ENCODE data around the gene PRR23B. TPM values are rescaled to one million over a fixed set of nuclear protein-coding genes. Genes with fewer than 3 reads are reported as not detected.

The PRR23B gene
- total and polyA plus RNA-seq, 4 donors: not detected

DNA sequence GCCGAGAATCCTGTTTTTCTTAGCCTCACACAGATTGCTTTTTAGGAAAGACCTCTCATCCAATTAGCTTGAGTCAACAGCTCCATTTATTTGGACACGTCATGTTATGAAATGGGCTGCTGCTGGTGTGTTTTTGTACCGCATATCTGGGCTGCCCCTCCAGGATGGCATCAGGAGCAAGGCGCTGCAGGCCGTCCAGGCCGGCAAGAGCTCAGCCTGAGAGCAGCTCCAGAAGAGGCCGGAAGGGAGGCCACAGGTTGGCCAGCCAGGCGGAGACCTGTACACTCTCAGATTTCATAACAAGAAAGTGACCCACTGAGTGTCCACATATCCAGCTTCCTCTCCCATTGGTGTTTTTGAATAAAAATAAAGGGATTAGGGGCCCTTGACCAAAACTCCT is 45.4 kb downstream of the PRR23B start:
- Histone ChIP-seq H3K4me1 (ENCODE audit: control insufficient read depth, insufficient read depth, low read length) (peaks cover 7% of the 10 kb centered on the region), H3K27me3 (ENCODE audit: control insufficient read depth, insufficient read depth, low read length) (peaks cover 2% of the 10 kb centered on the region), H3K4me3 (ENCODE audit: low read depth, low read length) (no peak overlapping the region), H3K9me3 (ENCODE audit: control insufficient read depth, insufficient read depth, low read length) (no peaks in the 10 kb centered on the region), H3K27ac (ENCODE audit: low read depth, low read length) (no peak overlapping the region), H3K36me3 (ENCODE audit: control insufficient read depth, insufficient read depth, low read length) (no peaks in the 10 kb centered on the region)
- 88% methylated on average over 5 of the region's 8 CpGs for WGBS (ENCODE audit: insufficient coverage)
- DNase-seq (ENCODE audit: low read depth in 4 of 6, low spot score in 6 of 6): no peak

DNA sequence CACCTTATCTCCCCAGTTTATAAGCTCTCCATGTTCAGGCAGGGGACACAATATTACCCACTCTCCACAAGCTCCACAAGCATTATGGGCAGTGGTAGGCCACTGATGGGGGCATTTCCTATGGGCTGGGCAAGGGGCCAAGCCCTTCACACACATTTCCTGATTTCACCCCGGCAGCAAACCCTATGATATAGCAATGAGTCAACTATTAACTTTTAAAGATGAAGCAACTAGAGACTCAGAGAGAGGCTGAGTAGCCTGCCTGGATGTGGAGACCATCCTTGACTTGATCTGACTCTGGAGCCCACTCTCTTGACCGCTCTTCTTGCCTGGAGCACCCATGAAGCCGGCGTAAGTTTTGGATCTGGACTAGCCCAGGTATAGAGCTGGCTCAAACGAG is 46.3 kb downstream of the PRR23B start:
- Histone ChIP-seq H3K4me1 (ENCODE audit: control insufficient read depth, insufficient read depth, low read length) (peaks cover 2% of the 10 kb centered on the region), H3K27ac (ENCODE audit: low read depth, low read length) (no peak overlapping the region), H3K4me3 (ENCODE audit: low read depth, low read length) (no peak overlapping the region), H3K9me3 (ENCODE audit: control insufficient read depth, insufficient read depth, low read length) (no peaks in the 10 kb centered on the region), H3K36me3 (ENCODE audit: control insufficient read depth, insufficient read depth, low read length) (no peaks in the 10 kb centered on the region), H3K27me3 (ENCODE audit: control insufficient read depth, insufficient read depth, low read length) (peaks cover 2% of the 10 kb centered on the region)
- WGBS (ENCODE audit: insufficient coverage): 93% methylated on average over 4 of the region's 5 CpGs
- DNase-seq (ENCODE audit: low read depth in 4 of 6, low spot score in 6 of 6): no peak

DNA sequence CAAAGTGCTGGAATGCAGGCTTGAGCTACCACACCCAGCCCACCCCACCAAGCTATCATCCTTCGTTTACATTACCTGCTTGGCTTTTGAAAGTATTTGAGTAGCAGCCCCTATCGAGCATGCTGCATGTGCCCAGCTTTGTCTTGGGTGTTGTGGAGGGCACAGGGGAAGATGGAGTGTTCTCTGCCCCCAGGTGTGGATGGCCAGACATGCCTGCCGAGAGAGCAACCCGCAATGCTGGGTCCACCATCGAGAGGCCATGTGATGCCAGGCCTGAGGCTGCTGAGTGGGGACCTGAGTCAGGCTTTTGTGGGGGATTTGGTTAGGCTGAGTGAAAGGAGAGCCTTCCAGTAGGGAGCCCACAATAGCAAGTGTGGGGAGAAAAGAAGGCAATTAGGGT is 47.8 kb downstream of the PRR23B start:
- Histone ChIP-seq H3K27me3 (ENCODE audit: control insufficient read depth, insufficient read depth, low read length) (peaks cover 5% of the 10 kb centered on the region), H3K27ac (ENCODE audit: low read depth, low read length) (no peak overlapping the region), H3K4me3 (ENCODE audit: low read depth, low read length) (no peak overlapping the region), H3K9me3 (ENCODE audit: control insufficient read depth, insufficient read depth, low read length) (no peaks in the 10 kb centered on the region), H3K4me1 (ENCODE audit: control insufficient read depth, insufficient read depth, low read length) (no peaks in the 10 kb centered on the region), H3K36me3 (ENCODE audit: control insufficient read depth, insufficient read depth, low read length) (no peaks in the 10 kb centered on the region)
- DNase-seq (ENCODE audit: low read depth in 4 of 6, low spot score in 6 of 6): no peak
- 94% methylated on average over 5 of the region's 5 CpGs for WGBS (ENCODE audit: insufficient coverage)

GRCh38 chr3:138971766-138972320 is 48.9 kb downstream of the PRR23B start:
- no peak overlapping the region for H3K4me3 ChIP-seq (ENCODE audit: low read depth, low read length)
- 89% methylated on average over 1 of the region's 6 CpGs for WGBS (ENCODE audit: insufficient coverage)
- H3K4me1 ChIP-seq (ENCODE audit: control insufficient read depth, insufficient read depth, low read length): no peaks in the 10 kb centered on the region
- no peak overlapping the region for H3K27ac ChIP-seq (ENCODE audit: low read depth, low read length)
- H3K9me3 ChIP-seq (ENCODE audit: control insufficient read depth, insufficient read depth, low read length): no peaks in the 10 kb centered on the region
- no peaks in the 10 kb centered on the region for H3K36me3 ChIP-seq (ENCODE audit: control insufficient read depth, insufficient read depth, low read length)
- no peak for DNase-seq (ENCODE audit: low read depth in 4 of 6, low spot score in 6 of 6)
- peaks cover 5% of the 10 kb centered on the region for H3K27me3 ChIP-seq (ENCODE audit: control insufficient read depth, insufficient read depth, low read length)

Other genes with a start within 250 kb of the PRR23B start
- 10 to 100 TPM; 23.5 to 76.6 TPM for gene PIK3CB, start 186.0 kb downstream of the PRR23B start, total RNA-seq
- gene PIK3CB, start 186.0 kb downstream of the PRR23B start, polyA plus RNA-seq (ENCODE audit: insufficient read length in 2 of 2): 10 to 100 TPM; 43.9 to 51.8 TPM
- 1 to 10 TPM in 1 of 2 donors, under 1 TPM in 1; 0.30 to 1.2 TPM for gene FOXL2, start 73.8 kb downstream of the PRR23B start, total RNA-seq
- under 1 TPM; 0.86 to 0.95 TPM for gene FOXL2, start 73.8 kb downstream of the PRR23B start, polyA plus RNA-seq (ENCODE audit: insufficient read length in 2 of 2)
- 1 to 10 TPM in 1 of 2 donors, under 1 TPM in 1; 0.59 to 5.2 TPM for gene FOXL2NB, start 73.7 kb downstream of the PRR23B start, total RNA-seq
- 1 to 10 TPM; 1.3 to 1.4 TPM for gene FOXL2NB, start 73.7 kb downstream of the PRR23B start, polyA plus RNA-seq (ENCODE audit: insufficient read length in 2 of 2)
- not detected for gene PRR23A, start 14.7 kb downstream of the PRR23B start, total RNA-seq
- gene PRR23A, start 14.7 kb downstream of the PRR23B start, polyA plus RNA-seq (ENCODE audit: insufficient read length in 2 of 2): not detected
- not detected for gene PRR23C, start 24.0 kb upstream of the PRR23B start, total RNA-seq
- under 1 TPM; 0.10 to 0.11 TPM for gene PRR23C, start 24.0 kb upstream of the PRR23B start, polyA plus RNA-seq (ENCODE audit: insufficient read length in 2 of 2)

Data from spinal cord (tissue), 10 donors.